Suprapubic skin (tissue), 4 donors: Measurements from ENCODE around the gene ZSCAN10.

Experiments used
- CTCF ChIP-seq, 2 donors: fragments of 200-600 bp in 1 of 2; fragments of 450-650 bp in 1 of 2; sonication (generic) in 1 of 2; IDR thresholded peaks; one replicate each; pipeline ENCODE4 v1.5.1; 2016 to 2019; ENCODE audit warnings: antibody characterized with exemption in 2 of 2, mild to moderate bottlenecking in 1 of 2, moderate library complexity in 1 of 2
- EP300 ChIP-seq: sonication (generic); formaldehyde crosslinking; IDR thresholded peaks from one replicate; pipeline ENCODE4 v1.6.1; 2017; ENCODE audit warnings: antibody characterized with exemption
- POLR2A ChIP-seq, 2 donors: fragments of 450-650 bp; IDR thresholded peaks; one replicate each; pipeline ENCODE4 v1.6.1; 2017; ENCODE audit warnings: antibody characterized with exemption in 2 of 2, mild to moderate bottlenecking in 2 of 2, moderate library complexity in 2 of 2
- POLR2AphosphoS5 ChIP-seq, 3 donors: sonication (generic); formaldehyde crosslinking; IDR thresholded peaks; one replicate each; pipeline ENCODE4 v1.6.1; 2017; ENCODE audit warnings: antibody characterized with exemption in 3 of 3

DNA sequence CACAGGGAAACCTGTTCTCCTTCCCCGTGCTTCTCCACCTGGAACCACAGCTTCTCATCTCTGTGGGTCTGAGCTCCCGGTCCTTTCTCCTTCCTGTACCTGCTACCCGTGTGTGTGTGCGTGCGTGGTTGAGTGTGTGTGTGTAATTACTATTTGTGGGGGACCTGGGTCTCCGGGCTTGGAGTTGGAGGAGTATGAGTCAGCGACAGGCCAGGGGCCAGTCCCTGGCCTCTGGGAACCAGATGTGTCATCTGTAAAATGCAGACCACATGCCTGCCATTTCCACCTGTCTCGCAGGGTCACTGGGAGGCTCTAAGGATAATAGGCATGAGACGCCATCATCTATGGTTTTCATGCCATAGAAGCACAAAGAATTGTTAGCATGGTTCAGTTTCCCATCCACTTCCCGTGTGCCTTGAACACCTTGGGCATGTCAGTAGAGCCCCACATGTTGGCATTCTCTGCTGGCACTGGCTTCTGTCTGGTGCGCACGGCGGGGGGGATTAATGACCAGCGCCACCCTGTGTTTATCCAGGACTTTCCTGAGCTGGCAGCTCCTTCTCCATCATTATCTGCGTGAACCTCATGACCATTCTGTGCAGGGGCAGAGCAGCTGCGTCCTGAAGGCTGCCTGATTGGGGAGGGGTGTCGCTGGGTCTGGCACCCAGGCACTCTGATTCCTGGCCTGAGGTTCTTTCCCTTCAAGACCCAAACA, 14.8 kb upstream of the ZSCAN10 start:
- TF ChIP-seq EP300 (no peak), CTCF (IDR thresholded peaks at IDR 0.05) (no peak), POLR2A (IDR thresholded peaks at IDR 0.05) (no peak), POLR2AphosphoS5 (IDR thresholded peaks at IDR 0.05) (no peak)
